Cardiac fibroblast (primary cell): ENCODE data around the gene SGTA.
"Not testable (repeated sequence)": the region's sequence is repeated elsewhere in the genome, so short reads cannot be mapped to it uniquely, and the experiment has no call there.

Experiments
- DNase-seq, 2 donors: peaks; one replicate each; pipeline versions ENCODE4 v3.0.0 to v3.0.0-alpha.2; 2010; ENCODE audit warnings: low read depth in 2 of 2
- H3K4me3 ChIP-seq, 2 donors: replicated peaks in 1 of 2; 1 replicate in 1 of 2; 2 replicates in 1 of 2; pipeline ENCODE4 v1.5.1; 2011; ENCODE audit warnings: low read depth in 2 of 2, low read length in 2 of 2, mild to moderate bottlenecking in 2 of 2, moderate library complexity in 1 of 2
- TF ChIP-seq, protein P1 (sequence below): IDR thresholded peaks from one replicate; pipeline ENCODE4 v1.5.1; 2011; ENCODE audit warnings: low read depth, mild to moderate bottlenecking, low read length, inconsistent platforms

SGTA gene

DNA sequence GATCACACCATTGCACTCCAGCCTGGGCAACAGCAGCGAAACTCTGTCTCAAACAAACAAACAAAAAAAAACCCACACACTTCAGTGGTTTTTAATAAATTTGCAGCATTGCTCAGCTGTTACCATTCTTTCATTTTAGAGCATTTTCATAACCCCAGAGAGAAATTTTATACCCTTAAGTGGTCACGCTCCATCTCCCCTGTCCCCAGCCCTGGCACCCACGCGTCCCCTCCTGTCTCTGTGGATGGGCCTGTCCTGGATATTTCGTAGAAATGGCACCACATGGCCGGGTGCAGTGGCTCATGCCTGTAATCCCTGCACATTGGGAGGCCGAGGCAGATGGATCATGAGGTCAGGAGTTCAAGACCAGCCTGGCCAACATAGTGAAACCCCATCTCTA lies 10.1 kb upstream of the SGTA start:
- TF ChIP-seq, protein P1, sequence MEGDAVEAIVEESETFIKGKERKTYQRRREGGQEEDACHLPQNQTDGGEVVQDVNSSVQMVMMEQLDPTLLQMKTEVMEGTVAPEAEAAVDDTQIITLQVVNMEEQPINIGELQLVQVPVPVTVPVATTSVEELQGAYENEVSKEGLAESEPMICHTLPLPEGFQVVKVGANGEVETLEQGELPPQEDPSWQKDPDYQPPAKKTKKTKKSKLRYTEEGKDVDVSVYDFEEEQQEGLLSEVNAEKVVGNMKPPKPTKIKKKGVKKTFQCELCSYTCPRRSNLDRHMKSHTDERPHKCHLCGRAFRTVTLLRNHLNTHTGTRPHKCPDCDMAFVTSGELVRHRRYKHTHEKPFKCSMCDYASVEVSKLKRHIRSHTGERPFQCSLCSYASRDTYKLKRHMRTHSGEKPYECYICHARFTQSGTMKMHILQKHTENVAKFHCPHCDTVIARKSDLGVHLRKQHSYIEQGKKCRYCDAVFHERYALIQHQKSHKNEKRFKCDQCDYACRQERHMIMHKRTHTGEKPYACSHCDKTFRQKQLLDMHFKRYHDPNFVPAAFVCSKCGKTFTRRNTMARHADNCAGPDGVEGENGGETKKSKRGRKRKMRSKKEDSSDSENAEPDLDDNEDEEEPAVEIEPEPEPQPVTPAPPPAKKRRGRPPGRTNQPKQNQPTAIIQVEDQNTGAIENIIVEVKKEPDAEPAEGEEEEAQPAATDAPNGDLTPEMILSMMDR, result no peak
- no peak overlapping the region for H3K4me3 ChIP-seq
- no peak for DNase-seq

DNA sequence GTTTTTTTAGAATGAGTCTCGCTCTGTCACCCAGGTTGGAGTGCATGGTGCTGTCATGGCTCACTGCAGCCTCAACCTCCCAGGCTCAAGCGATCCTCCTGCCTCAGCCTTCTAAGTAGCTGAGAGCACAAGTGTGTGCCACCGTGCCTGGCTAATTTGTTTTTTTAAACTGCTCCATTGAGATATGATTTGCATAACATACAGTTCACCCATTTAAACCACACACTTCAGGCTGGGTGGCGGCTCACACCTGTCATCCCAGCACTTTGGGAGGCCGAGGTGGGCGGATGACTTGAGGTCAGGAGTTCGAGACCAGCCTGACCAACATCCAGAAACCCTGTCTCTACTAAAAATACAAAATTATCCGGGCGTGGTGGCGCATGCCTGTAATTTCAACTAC lies 9.6 kb upstream of the SGTA start:
- not testable (repeated sequence) for DNase-seq, H3K4me3 ChIP-seq

- DNase-seq, result no peak
- H3K4me3 ChIP-seq, result no peak overlapping the region
- TF ChIP-seq, protein P1, result no peak
These were observed 8.8 kb upstream of the SGTA start for GRCh38 chr19:2791876-2792275.

- TF ChIP-seq, protein P1, result no peak
- no peak overlapping the region for H3K4me3 ChIP-seq
- DNase-seq, result no peak
These were observed 8.4 kb upstream of the SGTA start for GRCh38 chr19:2791440-2791839.

DNA sequence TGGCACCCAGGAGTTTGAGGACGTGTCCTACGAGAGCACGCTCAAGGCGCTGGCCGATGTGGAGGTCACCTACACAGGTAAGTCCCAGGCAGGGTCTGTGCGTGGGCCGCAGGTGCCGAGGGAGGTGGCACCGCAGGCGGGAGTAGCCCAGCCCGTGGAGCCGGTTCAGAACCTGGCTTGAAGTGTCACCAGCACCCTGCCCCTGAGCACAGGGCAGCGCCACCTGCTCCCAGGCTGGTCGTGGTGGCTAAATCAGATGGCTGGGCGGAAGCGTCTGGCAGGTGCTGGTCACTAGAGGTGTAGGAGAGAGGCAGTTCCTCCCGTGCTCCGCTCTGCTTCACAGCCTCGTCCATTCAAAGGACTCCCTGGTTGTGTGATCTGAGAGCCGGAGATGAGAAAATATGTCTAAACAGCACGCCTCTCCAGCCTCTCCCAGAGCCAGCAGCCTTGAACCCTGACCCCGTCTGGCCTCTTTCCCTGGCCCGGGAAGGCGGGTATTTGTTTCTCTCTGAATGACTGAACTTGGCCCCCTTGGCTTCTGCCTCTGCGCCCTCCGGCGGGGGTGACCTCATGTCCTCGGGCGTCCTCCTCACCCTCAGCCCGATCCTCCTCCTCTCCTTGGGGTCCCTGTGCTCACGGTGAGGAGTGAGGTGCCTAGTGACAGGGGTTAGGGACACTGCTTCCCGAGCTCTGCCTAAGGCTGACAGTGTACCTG lies 7.6 kb upstream of the SGTA start:
- no peak for DNase-seq
- H3K4me3 ChIP-seq, result no peak overlapping the region
- TF ChIP-seq, protein P1, result no peak

DNA sequence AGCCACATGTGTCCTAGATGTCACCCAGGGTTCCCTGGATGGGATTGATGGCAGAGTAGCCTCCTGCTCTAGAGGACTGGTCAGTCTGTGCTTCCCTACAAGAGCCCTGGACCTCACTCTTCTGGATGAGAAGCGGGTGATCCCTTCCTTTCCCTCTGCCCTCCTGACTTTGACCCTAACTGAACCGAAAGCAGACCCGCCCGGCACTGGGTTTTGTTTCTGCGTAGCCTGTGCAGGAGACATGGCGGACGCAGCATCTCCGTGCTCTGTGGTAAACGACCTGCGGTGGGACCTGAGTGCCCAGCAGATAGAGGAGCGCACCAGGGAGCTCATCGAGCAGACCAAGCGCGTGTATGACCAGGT lies 7.1 kb upstream of the SGTA start:
- TF ChIP-seq, protein P1, result no peak
- DNase-seq, result no peak

DNA sequence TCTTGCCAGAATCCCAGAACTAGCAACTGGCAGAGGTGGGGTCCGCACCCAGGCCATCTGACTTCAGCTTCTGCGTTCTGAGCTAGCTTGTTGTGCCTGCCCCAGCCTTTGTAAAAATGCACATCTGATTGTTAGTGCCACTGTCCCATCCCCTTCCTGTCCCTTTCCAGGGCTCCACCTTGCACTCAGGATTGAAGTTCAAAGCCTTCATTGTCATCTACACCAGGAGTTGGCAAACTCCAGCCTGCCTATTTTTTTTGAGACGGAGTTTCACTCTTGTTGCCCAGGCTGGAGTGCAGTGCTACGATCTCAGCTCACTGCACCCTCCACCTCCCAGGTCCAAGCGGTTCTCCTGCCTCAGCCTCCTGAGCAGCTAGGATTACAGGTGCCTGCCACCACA lies 5.2 kb upstream of the SGTA start:
- TF ChIP-seq, protein P1, result no peak
- DNase-seq, result no peak
- no peak overlapping the region for H3K4me3 ChIP-seq

More for the DNA sequence above, 7.1 kb upstream of the SGTA start:
- no peak overlapping the region for H3K4me3 ChIP-seq
